ENCODE data around the gene TEX9. TPM values are rescaled to one million over a fixed set of nuclear protein-coding genes. Genes with fewer than 3 reads are reported as not detected.

TEX9 gene
- total and polyA plus RNA-seq, 2 experiments from 2014 or later, result 2.6 to 7.4 TPM

GRCh38 chr15:56425976-56426375, 60.8 kb downstream of the TEX9 start:
- Histone ChIP-seq H3K27me3 (no peaks in the 10 kb centered on the region), H3K9me3 (ENCODE audit: low read depth) (no peaks in the 10 kb centered on the region), H3K27ac (no peak overlapping the region), H3K4me1 (ENCODE audit: insufficient read depth) (no peaks in the 10 kb centered on the region), H4K20me1 (ENCODE audit: insufficient read depth, poor library complexity, severe bottlenecking) (no peaks in the 10 kb centered on the region), H3K9me2 (replicated peaks; ENCODE audit: insufficient read depth) (no peaks in the 10 kb centered on the region), H3K4me3 (no peak overlapping the region), H3K4me2 (no peak overlapping the region), H3K36me3 (replicated peaks; ENCODE audit: insufficient read depth, low read depth) (no peaks in the 10 kb centered on the region), H2AFZ (no peak overlapping the region), H3K79me2 (no peaks in the 10 kb centered on the region)
- no peak for DNase-seq (ENCODE audit: low spot score)
- TF ChIP-seq EZH2 (IDR thresholded peaks at IDR 0.05; ENCODE audit: borderline replicate concordance) (no peak), EZH2phosphoT487 (IDR thresholded peaks at IDR 0.05; ENCODE audit: low read depth, severe bottlenecking, unreplicated experiment) (no peak)
- TF ChIP-seq, protein P1, sequence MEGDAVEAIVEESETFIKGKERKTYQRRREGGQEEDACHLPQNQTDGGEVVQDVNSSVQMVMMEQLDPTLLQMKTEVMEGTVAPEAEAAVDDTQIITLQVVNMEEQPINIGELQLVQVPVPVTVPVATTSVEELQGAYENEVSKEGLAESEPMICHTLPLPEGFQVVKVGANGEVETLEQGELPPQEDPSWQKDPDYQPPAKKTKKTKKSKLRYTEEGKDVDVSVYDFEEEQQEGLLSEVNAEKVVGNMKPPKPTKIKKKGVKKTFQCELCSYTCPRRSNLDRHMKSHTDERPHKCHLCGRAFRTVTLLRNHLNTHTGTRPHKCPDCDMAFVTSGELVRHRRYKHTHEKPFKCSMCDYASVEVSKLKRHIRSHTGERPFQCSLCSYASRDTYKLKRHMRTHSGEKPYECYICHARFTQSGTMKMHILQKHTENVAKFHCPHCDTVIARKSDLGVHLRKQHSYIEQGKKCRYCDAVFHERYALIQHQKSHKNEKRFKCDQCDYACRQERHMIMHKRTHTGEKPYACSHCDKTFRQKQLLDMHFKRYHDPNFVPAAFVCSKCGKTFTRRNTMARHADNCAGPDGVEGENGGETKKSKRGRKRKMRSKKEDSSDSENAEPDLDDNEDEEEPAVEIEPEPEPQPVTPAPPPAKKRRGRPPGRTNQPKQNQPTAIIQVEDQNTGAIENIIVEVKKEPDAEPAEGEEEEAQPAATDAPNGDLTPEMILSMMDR (IDR thresholded peaks at IDR 0.05; ENCODE audit: poor library complexity), result no peak
- 100% methylated on average over 1 of the region's 1 CpG for WGBS (ENCODE audit: low lambda C conversion rate, missing lambda C conversion rate)

DNA sequence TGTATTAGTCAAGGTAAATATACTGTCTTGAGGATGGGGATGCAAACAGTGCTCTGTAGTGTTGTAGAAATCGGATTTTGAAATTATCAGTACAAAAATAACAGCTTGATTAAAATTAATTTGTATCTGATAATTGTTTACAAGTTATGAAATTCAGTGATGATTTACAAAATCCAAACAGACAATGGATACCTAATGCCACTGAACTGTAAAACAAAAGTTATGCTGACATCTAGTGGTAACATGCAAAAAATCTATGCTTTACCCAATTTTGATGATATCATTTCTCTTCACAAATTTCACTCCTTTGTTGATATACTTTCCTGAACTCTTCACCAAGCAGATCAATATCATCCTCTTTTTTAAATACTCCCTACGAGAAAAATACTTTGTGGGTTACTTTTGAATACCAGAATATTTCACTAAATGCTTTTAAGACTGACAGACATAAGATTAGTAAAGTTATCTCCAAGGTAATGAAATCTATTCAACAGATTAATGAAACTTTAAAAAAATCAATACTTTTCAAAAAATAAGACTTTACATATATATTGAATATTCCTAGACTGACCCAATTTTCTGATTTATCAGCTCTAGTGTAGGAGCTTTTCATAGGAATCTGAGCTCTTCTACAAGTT, 63.7 kb downstream of the TEX9 start:
- Histone ChIP-seq H4K20me1 (ENCODE audit: insufficient read depth, poor library complexity, severe bottlenecking) (no peaks in the 10 kb centered on the region), H3K27me3 (no peaks in the 10 kb centered on the region), H3K9me3 (ENCODE audit: low read depth) (no peaks in the 10 kb centered on the region), H3K4me2 (no peak overlapping the region), H2AFZ (no peak overlapping the region), H3K36me3 (replicated peaks; ENCODE audit: insufficient read depth, low read depth) (no peaks in the 10 kb centered on the region), H3K27ac (no peak overlapping the region), H3K79me2 (no peaks in the 10 kb centered on the region), H3K4me1 (ENCODE audit: insufficient read depth) (no peaks in the 10 kb centered on the region), H3K9me2 (replicated peaks; ENCODE audit: insufficient read depth) (no peaks in the 10 kb centered on the region), H3K4me3 (no peak overlapping the region)
- TF ChIP-seq, protein P1 (IDR thresholded peaks at IDR 0.05; ENCODE audit: poor library complexity), result peak; percentile 68
- TF ChIP-seq EZH2phosphoT487 (IDR thresholded peaks at IDR 0.05; ENCODE audit: low read depth, severe bottlenecking, unreplicated experiment) (no peak), EZH2 (IDR thresholded peaks at IDR 0.05; ENCODE audit: borderline replicate concordance) (no peak)
- WGBS (ENCODE audit: low lambda C conversion rate, missing lambda C conversion rate), result 10% methylated on average over 2 of the region's 2 CpGs
- DNase-seq (ENCODE audit: low spot score), result peak; percentile 16

DNA sequence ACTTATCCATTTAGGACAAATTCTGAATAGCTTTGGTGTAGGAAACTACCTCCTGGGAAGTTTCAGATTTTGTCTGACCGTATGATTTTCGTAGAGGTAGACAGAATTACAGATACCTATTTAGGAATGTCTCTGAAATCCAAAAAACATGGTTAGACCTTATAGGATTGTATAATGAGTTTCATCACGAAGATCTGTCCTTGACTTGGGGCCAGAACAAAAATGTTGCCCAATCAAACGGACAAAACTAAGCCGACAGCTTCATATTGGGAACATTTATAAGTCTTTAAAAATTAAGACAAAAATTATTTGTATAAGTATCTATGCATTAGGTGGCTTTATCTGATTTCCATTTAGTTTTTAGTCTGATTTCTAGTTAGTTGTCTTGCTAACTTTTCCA, 67.1 kb downstream of the TEX9 start:
- no peak overlapping the region for H3K4me3 ChIP-seq
- no peak for DNase-seq (ENCODE audit: low spot score)
- no peak for TF ChIP-seq EZH2 (IDR thresholded peaks at IDR 0.05; ENCODE audit: borderline replicate concordance)
- TF ChIP-seq EZH2phosphoT487 (IDR thresholded peaks at IDR 0.05; ENCODE audit: low read depth, severe bottlenecking, unreplicated experiment), result no peak
- TF ChIP-seq, protein P1 (IDR thresholded peaks at IDR 0.05; ENCODE audit: poor library complexity), result no peak
- no peaks in the 10 kb centered on the region for H3K9me3 ChIP-seq (ENCODE audit: low read depth)
- no peaks in the 10 kb centered on the region for H3K9me2 ChIP-seq (replicated peaks; ENCODE audit: insufficient read depth)
- H3K27me3 ChIP-seq, result no peaks in the 10 kb centered on the region
- H2AFZ ChIP-seq, result no peak overlapping the region
- no peak overlapping the region for H3K4me2 ChIP-seq
- no peak overlapping the region for H3K27ac ChIP-seq
- H3K4me1 ChIP-seq (ENCODE audit: insufficient read depth), result no peaks in the 10 kb centered on the region
- H3K36me3 ChIP-seq (replicated peaks; ENCODE audit: insufficient read depth, low read depth), result no peaks in the 10 kb centered on the region
- WGBS (ENCODE audit: low lambda C conversion rate, missing lambda C conversion rate), result 94% methylated on average over 5 of the region's 5 CpGs
- no peaks in the 10 kb centered on the region for H4K20me1 ChIP-seq (ENCODE audit: insufficient read depth, poor library complexity, severe bottlenecking)
- H3K79me2 ChIP-seq, result no peaks in the 10 kb centered on the region
